ENCODE measurements around the gene MCCD1. TPM values are rescaled to one million over a fixed set of nuclear protein-coding genes. Genes with fewer than 3 reads are reported as not detected.

MCCD1 gene
- total and polyA plus RNA-seq, 2 of the 13 experiments (the other 11 are each of a cell fraction or from before 2014, with no cell fraction given): 0.15 TPM; not detected in 1

GRCh38 chr6:31497531-31498476 lies 31.0 kb upstream of the MCCD1 start, which contains the start of gene MICB (continued):
- no peak for TF ChIP-seq ZSCAN5A (CRISPR knock-in tag; IDR thresholded peaks at IDR 0.05; ENCODE audit: borderline replicate concordance)
- TF ChIP-seq ZNF619 (CRISPR knock-in tag; IDR thresholded peaks at IDR 0.05): no peak
- TF ChIP-seq ZNF674 (CRISPR knock-in tag; IDR thresholded peaks at IDR 0.05; ENCODE audit: low read depth): no peak
- peak; percentile 50; the same call in 1 of the 2 replicates for TF ChIP-seq ZNF629 (CRISPR knock-in tag; conservative IDR thresholded peaks at IDR 0.05)
- TF ChIP-seq ZNF513 (CRISPR knock-in tag; conservative IDR thresholded peaks at IDR 0.05): no peak
- no peak for TF ChIP-seq ZNF329 (CRISPR knock-in tag; IDR thresholded peaks at IDR 0.05; ENCODE audit: low read depth)
- TF ChIP-seq ZNF710 (CRISPR knock-in tag; IDR thresholded peaks at IDR 0.05; ENCODE audit: borderline replicate concordance): peak; percentile 52; the same call in 1 of the 2 replicates
- 0 out of 2 replicates have a peak, but pooled peaks have one; percentile 33 for TF ChIP-seq ZNF784 (CRISPR knock-in tag; IDR thresholded peaks at IDR 0.05; ENCODE audit: borderline replicate concordance)
- no peak for TF ChIP-seq ZNF431 (CRISPR knock-in tag; IDR thresholded peaks at IDR 0.05; ENCODE audit: borderline replicate concordance, low read depth)
- TF ChIP-seq THAP9 (CRISPR knock-in tag; IDR thresholded peaks at IDR 0.05; ENCODE audit: borderline replicate concordance): 0 out of 2 replicates have a peak, but pooled peaks have one; percentile 26
- TF ChIP-seq TEAD3 (CRISPR knock-in tag; optimal IDR thresholded peaks at IDR 0.05; ENCODE audit: borderline replicate concordance): peak; percentile 52
- no peak for TF ChIP-seq ARNT (IDR thresholded peaks at IDR 0.05)
- no peak for TF ChIP-seq ZNF383 (CRISPR knock-in tag; IDR thresholded peaks at IDR 0.05; ENCODE audit: borderline replicate concordance)
- no peak for TF ChIP-seq IKZF4 (CRISPR knock-in tag; IDR thresholded peaks at IDR 0.05; ENCODE audit: borderline replicate concordance, low read depth, not compliant biosample characterization)
- TF ChIP-seq LBX2 (CRISPR knock-in tag; IDR thresholded peaks at IDR 0.05; ENCODE audit: borderline replicate concordance): no peak
- no peak for TF ChIP-seq PITX1 (CRISPR knock-in tag; IDR thresholded peaks at IDR 0.05)
- TF ChIP-seq ZNF224 (CRISPR knock-in tag; IDR thresholded peaks at IDR 0.05): 0 out of 2 replicates have a peak, but pooled peaks have one; percentile 63

All from HepG2 (cell line).